Muscle layer of colon (tissue), 2 donors: ENCODE data around the gene CHD5.

ENCODE experiments used
- H3K27ac ChIP-seq: one replicate; pipeline ENCODE4 v1.7.0; 2013; ENCODE audit warnings: low read depth, mild to moderate bottlenecking, low read length, moderate library complexity
- H3K27me3 ChIP-seq, 2 donors: one replicate each; pipeline ENCODE4 v1.7.0; 2013; ENCODE audit warnings: low read length in 2 of 2, mild to moderate bottlenecking in 2 of 2; ENCODE audit not compliant: insufficient read depth in 2 of 2, control insufficient read depth in 1 of 2
- H3K36me3 ChIP-seq: one replicate; pipeline ENCODE4 v1.7.0; 2013; ENCODE audit warnings: mild to moderate bottlenecking, low read length; ENCODE audit not compliant: insufficient read depth
- H3K4me1 ChIP-seq: one replicate; pipeline ENCODE4 v1.7.0; 2013; ENCODE audit warnings: mild to moderate bottlenecking, low read length; ENCODE audit not compliant: insufficient read depth
- H3K4me3 ChIP-seq, 2 donors: one replicate each; pipeline ENCODE4 v1.7.0; 2013; ENCODE audit warnings: low read length in 2 of 2, low read depth in 1 of 2, mild to moderate bottlenecking in 1 of 2, moderate library complexity in 1 of 2
- H3K9ac ChIP-seq: one replicate; pipeline ENCODE4 v1.7.0; 2013; ENCODE audit warnings: low read length
- H3K9me3 ChIP-seq: one replicate; pipeline ENCODE4 v1.7.0; 2013; ENCODE audit warnings: mild to moderate bottlenecking, low read length
- donor health status: abdominal sarcoma.
- donor health status: Adenocarcinoma of cecum.

The CHD5 gene

DNA sequence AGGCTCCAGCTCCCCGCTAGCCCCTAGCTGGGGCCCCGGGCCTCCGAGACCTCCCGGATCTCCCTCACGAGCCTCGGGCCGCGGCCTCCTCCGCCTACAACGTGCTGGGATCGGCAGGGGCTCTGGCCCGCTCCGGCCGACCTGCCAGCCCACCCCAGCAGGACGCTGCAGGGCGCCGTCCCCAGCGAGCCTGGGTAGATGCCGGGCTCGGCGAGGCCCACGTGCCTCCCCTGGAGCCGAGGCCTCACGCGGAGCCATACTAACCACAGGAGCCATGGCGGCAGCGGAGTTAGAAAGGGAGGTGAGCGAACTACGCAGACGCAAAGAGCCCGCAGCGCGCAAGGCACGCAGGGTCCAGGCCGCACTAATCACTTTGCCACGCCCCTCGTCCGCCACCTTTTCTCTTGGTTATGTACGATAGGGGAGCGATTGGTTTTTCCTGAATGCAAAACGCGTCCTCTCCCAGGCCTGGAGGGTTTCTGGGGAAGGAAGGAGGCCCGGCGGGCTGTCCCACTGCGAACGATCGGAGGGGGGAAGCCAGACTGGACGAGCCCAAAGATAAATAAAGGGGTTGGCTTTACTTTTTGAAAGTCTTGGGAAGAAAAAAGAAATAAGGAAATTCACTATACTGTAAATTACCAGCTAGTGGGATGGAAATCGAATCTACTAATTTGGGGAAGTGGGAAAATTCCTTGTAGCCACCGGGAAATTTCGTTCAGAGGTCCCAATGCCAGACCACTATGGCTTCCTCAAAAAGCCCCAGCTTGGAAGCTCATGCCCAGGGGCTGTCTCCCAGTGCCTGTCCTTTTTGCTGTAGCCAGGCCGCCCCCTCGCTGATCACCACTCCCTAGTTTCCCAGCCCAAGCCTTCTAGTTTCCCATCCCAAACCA lies 19.4 kb upstream of the CHD5 start, which contains the start of gene RPL22:
Gene RPL22, minus strand, starts transcription at position 298 of the 890 bp plus-strand sequence. Its CDS starts 22 bp downstream, at position 276.
- Histone ChIP-seq H3K36me3 (peaks cover 15% of the 10 kb centered on the region), H3K9me3 (no peaks in the 10 kb centered on the region), H3K27me3 (no peaks in the 10 kb centered on the region), H3K27ac (peak within 1 kb of the TSS; percentile 65), H3K4me1 (peaks cover 23% of the 10 kb centered on the region), H3K9ac (peak within 1 kb of the TSS; percentile 91), H3K4me3 (peak within 1 kb of the TSS; percentile 71 to 89)

DNA sequence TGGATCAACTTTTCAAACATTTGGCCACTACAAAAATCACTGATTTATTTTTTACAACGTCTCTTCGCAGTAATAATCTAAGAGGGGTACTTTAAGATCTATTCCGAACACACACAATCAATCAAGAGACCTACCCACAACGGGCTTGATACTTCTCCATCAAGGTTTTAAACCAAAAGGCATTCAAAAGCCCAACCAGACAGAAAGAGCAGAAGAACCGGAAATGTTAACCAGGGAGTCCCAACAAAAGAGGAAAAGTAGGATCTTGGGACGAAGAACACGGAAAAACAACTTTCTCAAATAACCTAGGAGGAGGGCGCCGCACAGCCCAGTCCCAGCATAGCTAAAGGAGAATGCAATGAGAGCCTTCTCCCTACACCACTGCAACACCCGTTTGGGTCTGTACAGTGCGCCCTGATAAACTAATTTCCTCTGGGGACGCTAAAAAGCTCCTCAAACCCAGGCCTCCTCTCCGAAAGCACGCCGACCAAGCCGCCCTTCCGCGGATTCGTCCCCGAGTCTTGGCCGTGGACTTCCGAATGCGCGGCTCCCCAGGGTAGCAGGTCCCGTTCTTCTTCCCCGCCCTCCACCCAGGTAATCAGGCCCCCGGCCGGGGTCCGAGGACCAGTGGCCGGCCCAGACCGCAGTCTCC lies 18.7 kb upstream of the CHD5 start:
- Histone ChIP-seq H3K27ac (peak overlapping the region; percentile 65), H3K4me1 (peaks cover 23% of the 10 kb centered on the region), H3K4me3 (peak overlapping the region; percentile 71 to 89), H3K36me3 (peaks cover 23% of the 10 kb centered on the region), H3K27me3 (no peaks in the 10 kb centered on the region), H3K9me3 (no peaks in the 10 kb centered on the region), H3K9ac (peak overlapping the region; percentile 91)

DNA sequence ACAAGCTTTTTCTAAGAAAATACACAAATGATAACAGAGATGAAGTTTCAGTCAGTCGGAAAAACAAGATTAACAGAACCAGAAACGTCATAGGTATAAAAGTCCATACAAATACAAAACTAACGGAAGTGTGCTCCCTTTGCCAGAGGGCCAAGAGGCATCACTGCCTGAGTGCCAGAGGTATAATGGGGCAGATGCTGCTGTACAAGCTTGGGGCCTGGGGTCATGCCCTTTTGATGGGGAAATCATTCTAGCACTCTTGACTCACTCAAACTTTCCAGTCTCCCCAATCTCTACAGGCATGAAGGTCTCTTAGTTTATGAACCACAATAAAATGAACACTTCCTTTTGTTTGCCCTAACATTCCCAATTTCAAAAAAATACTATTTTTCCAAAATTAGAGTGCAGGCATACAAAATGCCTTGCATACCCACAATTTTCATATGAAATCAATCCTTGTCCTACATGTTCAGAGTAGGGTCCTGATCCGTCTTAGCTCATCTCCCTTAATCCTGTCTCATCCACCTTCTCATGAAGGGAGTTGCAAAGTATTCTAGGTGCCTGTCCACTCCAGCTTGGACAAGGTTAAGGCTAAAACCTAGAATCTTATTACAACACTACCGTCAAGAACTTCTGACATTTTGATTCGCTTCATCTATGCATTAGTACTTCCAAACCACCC lies 17.8 kb upstream of the CHD5 start:
- Histone ChIP-seq H3K27me3 (no peaks in the 10 kb centered on the region), H3K9me3 (no peaks in the 10 kb centered on the region), H3K4me1 (peaks cover 23% of the 10 kb centered on the region), H3K4me3 (peak overlapping the region in 1 of 2 donors; percentile 89), H3K36me3 (peaks cover 29% of the 10 kb centered on the region), H3K9ac (peak overlapping the region; percentile 91), H3K27ac (no peak overlapping the region)

DNA sequence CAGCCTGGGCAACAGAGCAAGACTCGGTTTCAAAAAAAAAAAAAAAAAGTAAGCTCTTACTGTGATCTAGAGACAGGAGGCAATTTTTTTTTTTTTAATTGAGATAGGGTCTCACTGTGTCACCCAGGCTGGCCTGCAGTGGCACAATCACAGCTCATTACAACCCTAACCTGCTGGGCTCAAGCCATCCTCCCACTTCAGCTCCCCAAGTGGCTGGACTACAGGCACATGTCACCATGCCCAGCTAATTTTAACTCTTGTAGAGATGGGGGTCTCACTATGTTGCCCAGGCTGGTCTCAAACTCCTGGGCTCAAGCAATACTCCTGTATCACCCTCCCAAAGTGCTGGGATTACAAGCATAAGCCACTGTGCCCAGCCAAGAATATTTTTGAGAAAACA lies 11.8 kb upstream of the CHD5 start:
- H3K27me3 ChIP-seq: no peaks in the 10 kb centered on the region
- no peak overlapping the region for H3K9ac ChIP-seq
- no peaks in the 10 kb centered on the region for H3K4me1 ChIP-seq
- no peak overlapping the region for H3K4me3 ChIP-seq
- H3K36me3 ChIP-seq: peaks cover 61% of the 10 kb centered on the region
- H3K27ac ChIP-seq: no peak overlapping the region
- no peaks in the 10 kb centered on the region for H3K9me3 ChIP-seq

DNA sequence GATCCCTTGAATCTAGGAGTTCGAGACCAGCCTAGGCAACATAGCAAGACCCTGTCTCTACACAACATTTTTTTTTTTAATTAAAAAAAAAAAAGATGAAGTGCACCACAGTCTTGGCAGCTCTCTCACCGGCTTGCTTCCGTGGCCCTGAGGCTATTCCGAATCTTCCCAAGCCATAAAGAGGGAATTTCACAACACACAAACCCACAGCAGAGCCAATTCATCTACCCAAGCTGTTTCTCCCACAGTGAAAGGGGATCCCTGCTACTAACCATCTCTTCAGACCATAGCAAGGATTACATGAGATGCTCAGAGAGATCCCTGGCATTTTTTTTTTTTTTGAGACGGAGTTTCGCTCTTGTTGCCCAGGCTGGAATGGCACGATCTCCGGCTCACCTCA lies 8.3 kb upstream of the CHD5 start:
- no peak overlapping the region for H3K27ac ChIP-seq
- H3K4me3 ChIP-seq: no peak overlapping the region
- H3K9me3 ChIP-seq: no peaks in the 10 kb centered on the region
- no peak overlapping the region for H3K9ac ChIP-seq
- H3K36me3 ChIP-seq: peaks cover 47% of the 10 kb centered on the region
- H3K4me1 ChIP-seq: peaks cover 4% of the 10 kb centered on the region
- no peaks in the 10 kb centered on the region for H3K27me3 ChIP-seq

DNA sequence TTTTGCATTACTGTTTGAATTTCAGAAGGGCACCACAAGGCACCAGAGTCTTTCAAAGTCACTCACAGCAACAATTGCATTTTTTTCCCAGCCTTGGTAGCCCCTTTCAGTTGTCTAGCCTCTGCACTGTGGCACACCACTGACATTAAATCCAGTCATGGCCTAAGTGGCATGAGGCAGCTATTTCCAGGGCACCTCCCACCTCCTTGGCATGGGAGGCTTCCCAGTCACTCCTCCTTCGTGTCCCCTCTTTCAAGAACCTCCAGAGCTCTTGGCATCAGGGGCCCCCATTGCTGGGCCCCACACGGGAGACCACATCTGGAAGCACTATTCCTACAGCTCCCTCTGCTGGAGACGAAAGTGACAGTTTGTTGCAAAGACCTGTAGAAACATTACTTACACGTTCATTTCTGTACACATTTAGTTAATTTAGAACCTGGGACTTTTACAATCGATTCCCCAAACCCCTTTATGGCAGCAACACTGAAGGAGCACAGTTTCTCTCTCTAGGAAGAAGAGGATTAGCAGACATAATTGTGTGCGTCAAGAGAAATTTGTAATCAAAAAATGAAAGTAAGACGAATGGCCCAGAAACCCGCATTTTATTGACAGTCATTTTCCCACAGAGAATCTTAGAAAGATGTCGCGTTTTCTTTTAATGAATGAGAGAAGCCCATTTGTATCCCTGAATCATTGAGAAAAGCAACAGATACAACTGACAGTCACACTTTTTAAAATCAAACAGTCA lies 5.7 kb upstream of the CHD5 start:
- H3K4me1 ChIP-seq: peaks cover 9% of the 10 kb centered on the region
- H3K4me3 ChIP-seq: no peak overlapping the region
- H3K36me3 ChIP-seq: peaks cover 34% of the 10 kb centered on the region
- H3K9me3 ChIP-seq: no peaks in the 10 kb centered on the region
- H3K9ac ChIP-seq: no peak overlapping the region
- H3K27me3 ChIP-seq: no peaks in the 10 kb centered on the region
- no peak overlapping the region for H3K27ac ChIP-seq

DNA sequence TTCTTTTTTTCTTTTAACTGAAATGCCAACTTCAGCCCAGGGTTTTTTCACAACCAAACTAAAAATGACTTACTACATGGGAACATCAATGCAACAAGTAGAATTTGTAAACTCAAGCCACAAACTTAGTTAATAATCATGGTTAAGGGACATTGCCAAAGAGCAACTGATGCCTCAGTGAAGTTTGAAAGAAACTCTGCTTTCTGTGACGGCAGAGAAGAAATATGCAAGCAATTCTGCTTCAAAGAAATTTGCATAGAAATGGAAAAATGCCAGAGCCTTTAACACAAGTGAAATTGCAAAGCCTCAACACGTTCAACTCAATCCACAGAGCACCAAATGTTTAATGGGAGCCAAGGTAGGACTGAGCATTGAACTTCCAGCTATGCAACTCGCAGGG lies 5.0 kb upstream of the CHD5 start:
- Histone ChIP-seq H3K9me3 (no peaks in the 10 kb centered on the region), H3K27me3 (no peaks in the 10 kb centered on the region), H3K9ac (no peak overlapping the region), H3K4me1 (peaks cover 11% of the 10 kb centered on the region), H3K36me3 (peaks cover 27% of the 10 kb centered on the region), H3K27ac (no peak overlapping the region), H3K4me3 (no peak overlapping the region)

DNA sequence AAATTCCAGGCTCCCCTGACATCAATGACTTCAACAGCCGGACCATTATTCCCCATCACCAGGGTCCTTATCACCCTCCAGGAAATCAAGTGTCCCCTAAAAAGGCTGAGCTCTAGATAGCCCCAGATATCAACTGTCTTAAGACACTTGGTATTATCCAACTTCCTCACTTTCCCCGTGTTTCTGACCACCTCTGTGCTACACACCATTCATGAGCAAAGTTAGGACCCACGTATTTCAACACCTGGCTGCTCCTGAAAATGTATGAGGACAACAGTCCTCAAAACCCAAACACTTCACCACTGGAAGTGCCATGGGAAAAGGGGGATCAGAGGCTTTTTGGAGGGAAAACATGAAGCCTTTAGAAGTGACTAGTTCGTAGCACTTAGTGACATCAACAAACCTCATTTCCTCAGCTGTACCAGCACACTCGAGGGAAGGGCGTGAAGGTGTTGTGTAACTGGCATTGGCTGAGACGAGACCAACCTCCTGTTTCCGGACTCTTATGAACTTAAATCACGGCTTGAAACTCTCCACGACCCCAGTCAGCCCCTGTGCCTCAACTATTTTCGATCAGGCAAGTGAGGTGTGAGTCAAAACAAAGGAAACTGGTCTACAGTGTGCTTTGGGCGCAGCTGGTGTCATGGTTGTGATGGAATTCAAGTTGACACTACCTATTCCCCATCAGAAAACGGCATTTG lies 4.1 kb upstream of the CHD5 start:
- peaks cover 18% of the 10 kb centered on the region for H3K36me3 ChIP-seq
- H3K4me1 ChIP-seq: peaks cover 11% of the 10 kb centered on the region
- no peaks in the 10 kb centered on the region for H3K9me3 ChIP-seq
- no peak overlapping the region for H3K9ac ChIP-seq
- H3K27me3 ChIP-seq: peaks cover 0 to under 1% of the 10 kb centered on the region in 2 donors
- no peak overlapping the region for H3K27ac ChIP-seq
- H3K4me3 ChIP-seq: no peak overlapping the region

DNA sequence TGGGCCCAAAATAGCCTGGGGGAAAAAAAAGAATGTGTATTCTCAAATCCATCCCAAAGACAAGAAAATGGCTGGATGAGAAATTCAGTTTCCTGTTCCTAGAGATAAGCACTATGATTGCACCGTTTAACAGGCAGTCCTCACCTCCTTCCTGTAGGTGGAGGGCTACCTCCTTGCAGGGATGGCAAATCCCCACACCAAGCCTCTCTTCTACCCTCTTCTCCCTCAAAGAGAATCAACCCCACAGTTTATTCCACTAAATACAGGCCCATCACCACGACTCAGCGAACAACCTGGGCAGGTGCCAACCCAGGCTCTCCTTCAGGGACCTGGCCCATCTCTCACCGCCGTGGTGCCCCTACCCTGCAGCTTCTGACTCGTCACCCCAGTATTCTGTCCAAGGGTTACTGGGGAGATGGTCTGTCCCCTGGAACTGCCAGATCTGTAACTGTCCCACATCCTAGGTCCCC lies 3.4 kb upstream of the CHD5 start:
- no peak overlapping the region for H3K9ac ChIP-seq
- peaks cover 5 to 7% of the 10 kb centered on the region in 2 donors for H3K27me3 ChIP-seq
- no peaks in the 10 kb centered on the region for H3K9me3 ChIP-seq
- H3K4me3 ChIP-seq: no peak overlapping the region
- peaks cover 16% of the 10 kb centered on the region for H3K4me1 ChIP-seq
- H3K36me3 ChIP-seq: peaks cover 12% of the 10 kb centered on the region
- H3K27ac ChIP-seq: no peak overlapping the region

DNA sequence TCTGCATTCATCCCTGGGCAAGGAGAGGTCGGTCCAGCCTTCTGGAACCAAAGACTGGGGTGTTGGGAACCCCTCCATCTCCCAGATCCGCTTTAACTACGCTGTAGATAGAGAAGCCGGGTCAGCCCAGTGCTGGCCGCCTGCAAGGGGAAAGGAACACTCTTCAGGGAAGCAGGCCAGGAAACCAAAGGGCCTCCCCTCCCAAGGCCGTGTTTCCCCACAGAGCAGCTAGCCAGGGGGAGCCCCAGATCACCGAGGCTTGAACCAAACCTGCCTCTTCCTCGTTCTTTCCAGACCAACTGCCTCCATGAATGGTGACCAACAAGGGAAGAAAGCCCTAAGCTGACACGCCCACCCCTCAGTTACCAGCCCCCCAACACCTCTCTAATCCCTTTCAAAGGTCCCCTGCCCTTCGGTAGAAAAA lies 1.2 kb upstream of the CHD5 start:
- H3K4me1 ChIP-seq: peaks cover 17% of the 10 kb centered on the region
- no peak overlapping the region for H3K9ac ChIP-seq
- H3K36me3 ChIP-seq: peaks cover 10% of the 10 kb centered on the region
- H3K9me3 ChIP-seq: no peaks in the 10 kb centered on the region
- peaks cover 23 to 27% of the 10 kb centered on the region in 2 donors for H3K27me3 ChIP-seq
- no peak overlapping the region for H3K27ac ChIP-seq
- no peak overlapping the region for H3K4me3 ChIP-seq
